Sigmoid colon (tissue), 7 donors: ENCODE data around the gene MSL2. TPM values are rescaled to one million over a fixed set of nuclear protein-coding genes. Genes with fewer than 3 reads are reported as not detected.
A peak's percentile ranks its signal among the peaks of the same experiment; 100 is the strongest.

ENCODE experiments used
- DNase-seq: peaks from one replicate; pipeline ENCODE4 v3.0.0-alpha.2; 2019
- H3K27ac ChIP-seq, 4 donors: fragments of 200-600 bp; sonication (generic); one replicate each; pipeline ENCODE4 v1.5.1; 2016 to 2019; ENCODE audit warnings: mild to moderate bottlenecking in 1 of 4
- H3K27me3 ChIP-seq, 3 donors: fragments of 200-600 bp; sonication (generic); one replicate each; pipeline ENCODE4 v1.5.1; 2019; ENCODE audit warnings: mild to moderate bottlenecking in 1 of 3
- H3K36me3 ChIP-seq, 4 donors: fragments of 200-600 bp; sonication (generic); one replicate each; pipeline ENCODE4 v1.5.1; 2016 to 2019
- H3K4me1 ChIP-seq, 4 donors: fragments of 200-600 bp; sonication (generic); one replicate each; pipeline ENCODE4 v1.5.1; 2017 to 2019
- H3K4me3 ChIP-seq, 4 donors: fragments of 200-600 bp; sonication (generic); one replicate each; pipeline ENCODE4 v1.5.1; 2017 to 2019; ENCODE audit warnings: mild to moderate bottlenecking in 2 of 4, moderate library complexity in 1 of 4
- H3K9me3 ChIP-seq, 4 donors: fragments of 200-600 bp in 3 of 4; sonication (generic) in 3 of 4; one replicate each; pipeline versions ENCODE4 v1.5.1 to v1.6.1; 2013 to 2019
- EP300 ChIP-seq, 4 donors: sonication (generic); formaldehyde crosslinking; IDR thresholded peaks; one replicate each; pipeline ENCODE4 v1.6.1; 2017; ENCODE audit warnings: antibody characterized with exemption in 4 of 4
- POLR2A ChIP-seq, 2 donors: fragments of 450-650 bp; IDR thresholded peaks; one replicate each; pipeline ENCODE4 v1.6.1; 2016; ENCODE audit warnings: antibody characterized with exemption in 2 of 2, mild to moderate bottlenecking in 2 of 2, moderate library complexity in 2 of 2
- POLR2AphosphoS5 ChIP-seq, 4 donors: sonication (generic); formaldehyde crosslinking; IDR thresholded peaks; one replicate each; pipeline ENCODE4 v1.6.1; 2017; ENCODE audit warnings: antibody characterized with exemption in 4 of 4
- WGBS, 2 donors: extraction: QIAGEN DNeasy Blood & Tissue Kit; methylation state at CpG; one replicate each; pipeline ENCODE4 v1.1.7; 2013; 5-methylcytosine and 5-hydroxymethylcytosine counted together
- intact Hi-C: fragments of 100-400 bp; cut with DNase I; formaldehyde crosslinking; loops from one replicate; pipeline ENCODE4 v1.15.1; 2023
- polyA plus RNA-seq, 3 donors: library from polyadenylated mRNA; stranded (reverse); fragments of 200-250 nt; gene quantifications; one replicate each; pipeline ENCODE4 v1.2.3, GENCODE V29; 2013
- total RNA-seq, 4 donors: library from RNA; depleted of rRNA; stranded (reverse); fragments of >200 nt; gene quantifications; one replicate each; pipeline ENCODE4 v1.1.0, GENCODE V29; 2016
- TF ChIP-seq, protein P1 (sequence below), 4 experiments: fragments of 450-650 bp in 3 of 4; fragments of 200-600 bp in 1 of 4; IDR thresholded peaks; one replicate each; pipeline ENCODE4 v1.5.1; 2016 to 2019; ENCODE audit warnings: antibody characterized with exemption in 4 of 4, mild to moderate bottlenecking in 3 of 4, moderate library complexity in 2 of 4
- donor health status: healthy with polysubstance abuse.
- donor health status: Bipolar disorder and iron deficiency.
- donor health status: healthy.

Gene MSL2
- total and polyA plus RNA-seq, 7 donors: 3.2 to 23.9 (median 18.7) TPM

DNA sequence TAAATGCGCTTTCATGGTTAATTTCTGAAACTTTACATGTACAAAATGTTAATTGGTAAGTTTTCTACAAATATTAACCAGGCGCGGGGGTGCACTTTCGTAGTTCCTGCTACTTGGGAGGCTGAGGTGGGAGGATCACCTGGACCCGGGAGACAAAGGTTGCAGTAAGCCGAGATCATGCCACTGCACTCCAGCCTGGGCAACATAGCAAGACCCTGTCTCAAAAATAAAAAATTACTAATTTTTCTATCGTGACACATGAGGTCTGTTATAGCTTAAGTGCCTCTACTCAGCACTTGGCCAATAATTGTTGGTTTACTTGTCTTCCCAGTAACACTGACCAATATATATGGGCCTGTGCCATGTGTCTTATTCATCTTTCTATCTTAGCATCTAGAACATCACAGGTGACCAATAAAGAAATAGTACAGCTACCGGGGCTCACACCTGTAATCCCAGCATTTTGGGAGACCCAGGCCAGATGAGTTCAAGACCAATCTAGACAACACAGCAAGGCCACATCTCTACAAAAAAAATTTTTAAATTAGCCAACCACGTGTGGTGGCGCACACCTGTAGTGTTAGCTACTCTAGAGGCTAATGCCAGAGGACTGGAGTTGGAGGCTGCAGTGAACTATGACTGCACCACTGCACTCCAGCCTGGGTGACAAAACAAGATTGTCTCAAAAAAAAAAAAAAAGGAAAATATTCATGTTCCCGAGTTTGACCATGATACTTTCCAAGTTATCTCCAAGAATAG is 6.1 kb downstream of the MSL2 start:
- Histone ChIP-seq H3K9me3 (no peaks in the 10 kb centered on the region), H3K27me3 (no peaks in the 10 kb centered on the region), H3K4me1 (peaks cover 2 to 70% (median 62%) of the 10 kb centered on the region in 4 donors), H3K4me3 (no peak overlapping the region), H3K27ac (peak overlapping the region in 1 of 4 donors; percentile 100), H3K36me3 (no peaks in the 10 kb centered on the region)
- intact Hi-C loops: loop anchor here (5.0 kb wide), 2 partner anchors 38 to 113 kb away; no protein-coding TSS in a partner anchor
- WGBS, 2 donors: 91 to 92% methylated on average over 11 of the region's 11 CpGs
- TF ChIP-seq, protein P1, sequence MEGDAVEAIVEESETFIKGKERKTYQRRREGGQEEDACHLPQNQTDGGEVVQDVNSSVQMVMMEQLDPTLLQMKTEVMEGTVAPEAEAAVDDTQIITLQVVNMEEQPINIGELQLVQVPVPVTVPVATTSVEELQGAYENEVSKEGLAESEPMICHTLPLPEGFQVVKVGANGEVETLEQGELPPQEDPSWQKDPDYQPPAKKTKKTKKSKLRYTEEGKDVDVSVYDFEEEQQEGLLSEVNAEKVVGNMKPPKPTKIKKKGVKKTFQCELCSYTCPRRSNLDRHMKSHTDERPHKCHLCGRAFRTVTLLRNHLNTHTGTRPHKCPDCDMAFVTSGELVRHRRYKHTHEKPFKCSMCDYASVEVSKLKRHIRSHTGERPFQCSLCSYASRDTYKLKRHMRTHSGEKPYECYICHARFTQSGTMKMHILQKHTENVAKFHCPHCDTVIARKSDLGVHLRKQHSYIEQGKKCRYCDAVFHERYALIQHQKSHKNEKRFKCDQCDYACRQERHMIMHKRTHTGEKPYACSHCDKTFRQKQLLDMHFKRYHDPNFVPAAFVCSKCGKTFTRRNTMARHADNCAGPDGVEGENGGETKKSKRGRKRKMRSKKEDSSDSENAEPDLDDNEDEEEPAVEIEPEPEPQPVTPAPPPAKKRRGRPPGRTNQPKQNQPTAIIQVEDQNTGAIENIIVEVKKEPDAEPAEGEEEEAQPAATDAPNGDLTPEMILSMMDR (IDR thresholded peaks at IDR 0.05): no peak
- TF ChIP-seq POLR2AphosphoS5 (IDR thresholded peaks at IDR 0.05) (no peak), POLR2A (IDR thresholded peaks at IDR 0.05) (no peak), EP300 (IDR thresholded peaks at IDR 0.05) (no peak)
- DNase-seq: no peak

DNA sequence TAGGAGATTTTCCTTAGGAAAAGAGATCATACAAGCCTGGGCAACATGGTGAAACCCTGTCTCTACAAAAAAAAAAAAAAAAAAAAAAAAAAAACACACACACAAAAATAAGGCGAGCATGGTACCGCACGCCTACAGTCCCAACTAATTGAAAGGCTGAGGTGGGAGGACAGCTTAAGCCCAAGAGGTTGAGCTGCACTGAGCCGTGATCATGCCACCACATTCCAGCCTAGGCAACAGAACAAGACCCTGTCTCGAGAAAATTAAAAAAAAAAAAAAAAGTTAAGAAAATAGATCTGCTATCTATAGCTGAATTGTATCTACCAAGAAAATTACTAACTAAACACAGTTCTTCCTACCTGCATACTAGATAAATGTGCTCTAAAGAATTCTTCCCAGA is 7.1 kb downstream of the MSL2 start:
- Histone ChIP-seq H3K36me3 (no peaks in the 10 kb centered on the region), H3K4me1 (peaks cover 2 to 76% (median 66%) of the 10 kb centered on the region in 4 donors), H3K27me3 (no peaks in the 10 kb centered on the region), H3K9me3 (no peaks in the 10 kb centered on the region), H3K27ac (no peak overlapping the region), H3K4me3 (no peak overlapping the region)
- DNase-seq: no peak
- TF ChIP-seq, protein P1 (IDR thresholded peaks at IDR 0.05): no peak
- no peak for TF ChIP-seq EP300 (IDR thresholded peaks at IDR 0.05)
- TF ChIP-seq POLR2A (IDR thresholded peaks at IDR 0.05): no peak
- no peak for TF ChIP-seq POLR2AphosphoS5 (IDR thresholded peaks at IDR 0.05)
- intact Hi-C loops: no loop called here
- 74 to 91% methylated on average over 5 of the region's 5 CpGs for WGBS, 2 donors

DNA sequence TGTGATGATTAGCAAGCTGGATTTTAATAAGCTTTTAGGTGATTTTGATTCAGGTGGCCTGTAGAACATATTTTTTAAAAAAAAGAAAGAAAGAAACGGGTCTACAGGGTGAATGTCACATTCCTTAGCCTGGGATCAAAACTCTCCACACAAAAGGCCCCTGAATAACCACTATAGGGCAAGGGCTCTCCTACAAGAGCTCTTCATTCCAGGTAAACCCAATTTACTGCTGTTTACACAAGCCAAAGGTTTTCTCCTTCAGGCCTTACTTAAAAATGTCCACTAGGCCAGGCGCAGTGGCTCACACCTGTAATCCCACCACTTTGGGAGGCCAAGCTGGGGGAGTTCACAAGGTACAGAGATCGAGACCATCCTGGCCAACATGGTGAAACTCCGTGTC is 8.3 kb downstream of the MSL2 start:
- H3K9me3 ChIP-seq: no peaks in the 10 kb centered on the region
- peak overlapping the region in 1 of 4 donors; percentile 8 for H3K27ac ChIP-seq
- no peaks in the 10 kb centered on the region for H3K27me3 ChIP-seq
- H3K36me3 ChIP-seq: no peaks in the 10 kb centered on the region
- H3K4me1 ChIP-seq: peaks cover 2 to 85% (median 71%) of the 10 kb centered on the region in 4 donors
- no peak for DNase-seq
- no peak overlapping the region for H3K4me3 ChIP-seq
- intact Hi-C loops: no loop called here
- no peak for TF ChIP-seq POLR2AphosphoS5 (IDR thresholded peaks at IDR 0.05)
- TF ChIP-seq EP300 (IDR thresholded peaks at IDR 0.05): no peak
- TF ChIP-seq POLR2A (IDR thresholded peaks at IDR 0.05): no peak
- TF ChIP-seq, protein P1 (IDR thresholded peaks at IDR 0.05): no peak
- 51 to 73% methylated on average over 4 of the region's 4 CpGs for WGBS, 2 donors

DNA sequence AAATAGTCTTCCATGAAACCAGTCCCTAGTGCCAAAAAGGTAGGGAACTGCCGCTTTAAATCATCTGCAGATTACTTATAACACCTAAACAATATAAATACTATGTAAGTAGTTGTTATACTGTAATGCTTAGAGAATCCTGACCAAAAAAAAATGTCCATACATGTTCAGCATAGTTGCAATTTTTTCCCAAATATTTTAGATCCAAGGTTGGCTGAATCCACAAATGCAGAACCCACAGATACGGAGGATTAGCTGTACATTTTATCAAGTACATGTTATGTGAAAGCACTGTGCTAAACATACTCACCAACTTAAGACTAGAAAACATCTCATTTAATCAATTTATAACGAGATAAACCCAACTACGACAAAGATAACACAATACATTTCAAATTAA is 9.3 kb downstream of the MSL2 start:
- Histone ChIP-seq H3K4me3 (no peak overlapping the region), H3K27ac (peak overlapping the region in 1 of 4 donors; percentile 14), H3K4me1 (peaks cover 2 to 86% (median 72%) of the 10 kb centered on the region in 4 donors), H3K27me3 (no peaks in the 10 kb centered on the region), H3K36me3 (no peaks in the 10 kb centered on the region), H3K9me3 (no peaks in the 10 kb centered on the region)
- intact Hi-C loops: no loop called here
- DNase-seq: no peak
- TF ChIP-seq, protein P1 (IDR thresholded peaks at IDR 0.05): no peak
- no peak for TF ChIP-seq POLR2A (IDR thresholded peaks at IDR 0.05)
- TF ChIP-seq EP300 (IDR thresholded peaks at IDR 0.05): no peak
- TF ChIP-seq POLR2AphosphoS5 (IDR thresholded peaks at IDR 0.05): no peak
- 64 to 78% methylated on average over 4 of the region's 4 CpGs for WGBS, 2 donors
